ENCODE data around the gene TLR10.

DNA sequence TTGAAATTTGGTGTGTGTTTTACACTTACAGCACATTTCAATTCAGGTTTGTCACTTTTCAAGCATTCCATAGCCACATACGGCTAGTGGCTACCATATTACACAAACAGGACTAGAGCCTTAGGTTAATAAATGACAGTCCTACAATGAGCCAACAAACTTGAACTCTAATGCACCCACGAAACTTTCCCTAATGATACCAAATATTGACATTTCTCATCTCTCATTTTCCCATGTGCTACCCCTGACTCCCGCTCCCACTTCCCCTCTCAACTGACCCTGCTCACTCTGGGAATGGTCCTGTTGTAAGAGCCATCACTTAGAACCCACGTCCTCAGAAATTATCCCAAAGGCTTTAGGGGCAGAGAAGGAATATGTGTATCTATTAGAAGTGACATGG is 4.9 kb upstream of the TLR10 start:
- TF ChIP-seq EP300 (IDR thresholded peaks at IDR 0.05) = no peak
- no peak for TF ChIP-seq POLR2A (IDR thresholded peaks at IDR 0.05)

All from tibial nerve (tissue), 3 donors.